ENCODE measurements around the gene DUSP16.

DNA sequence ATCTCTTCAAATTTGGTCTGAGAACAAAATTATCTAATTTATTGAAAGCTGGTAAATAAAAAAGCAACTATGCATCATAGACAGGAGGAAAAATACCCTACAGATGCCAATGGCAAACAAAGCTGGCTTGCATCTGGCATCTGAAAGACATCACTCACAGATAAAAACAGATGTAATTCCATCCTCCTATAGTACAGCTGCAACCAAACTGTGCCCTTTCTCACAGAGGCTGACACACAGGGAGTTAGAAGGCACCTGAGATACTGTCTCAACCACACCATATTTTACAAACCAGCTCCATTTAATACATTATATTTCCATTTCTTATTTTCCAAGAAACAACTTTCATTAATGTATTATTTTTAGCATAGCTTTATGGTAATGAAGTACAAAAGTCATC, 39.4 kb downstream of the DUSP16 start:
- TF ChIP-seq, protein P1, sequence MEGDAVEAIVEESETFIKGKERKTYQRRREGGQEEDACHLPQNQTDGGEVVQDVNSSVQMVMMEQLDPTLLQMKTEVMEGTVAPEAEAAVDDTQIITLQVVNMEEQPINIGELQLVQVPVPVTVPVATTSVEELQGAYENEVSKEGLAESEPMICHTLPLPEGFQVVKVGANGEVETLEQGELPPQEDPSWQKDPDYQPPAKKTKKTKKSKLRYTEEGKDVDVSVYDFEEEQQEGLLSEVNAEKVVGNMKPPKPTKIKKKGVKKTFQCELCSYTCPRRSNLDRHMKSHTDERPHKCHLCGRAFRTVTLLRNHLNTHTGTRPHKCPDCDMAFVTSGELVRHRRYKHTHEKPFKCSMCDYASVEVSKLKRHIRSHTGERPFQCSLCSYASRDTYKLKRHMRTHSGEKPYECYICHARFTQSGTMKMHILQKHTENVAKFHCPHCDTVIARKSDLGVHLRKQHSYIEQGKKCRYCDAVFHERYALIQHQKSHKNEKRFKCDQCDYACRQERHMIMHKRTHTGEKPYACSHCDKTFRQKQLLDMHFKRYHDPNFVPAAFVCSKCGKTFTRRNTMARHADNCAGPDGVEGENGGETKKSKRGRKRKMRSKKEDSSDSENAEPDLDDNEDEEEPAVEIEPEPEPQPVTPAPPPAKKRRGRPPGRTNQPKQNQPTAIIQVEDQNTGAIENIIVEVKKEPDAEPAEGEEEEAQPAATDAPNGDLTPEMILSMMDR (IDR thresholded peaks at IDR 0.05), result no peak
- no peak for TF ChIP-seq POLR2A (IDR thresholded peaks at IDR 0.05)
